ENCODE results near the gene CCDC154. TPM values are rescaled to one million over a fixed set of nuclear protein-coding genes. Genes with fewer than 3 reads are reported as not detected.

Gene CCDC154
- total and polyA plus RNA-seq, 5 experiments from 2014 or later: 14.0 to 15.5 TPM; not detected in 3

DNA sequence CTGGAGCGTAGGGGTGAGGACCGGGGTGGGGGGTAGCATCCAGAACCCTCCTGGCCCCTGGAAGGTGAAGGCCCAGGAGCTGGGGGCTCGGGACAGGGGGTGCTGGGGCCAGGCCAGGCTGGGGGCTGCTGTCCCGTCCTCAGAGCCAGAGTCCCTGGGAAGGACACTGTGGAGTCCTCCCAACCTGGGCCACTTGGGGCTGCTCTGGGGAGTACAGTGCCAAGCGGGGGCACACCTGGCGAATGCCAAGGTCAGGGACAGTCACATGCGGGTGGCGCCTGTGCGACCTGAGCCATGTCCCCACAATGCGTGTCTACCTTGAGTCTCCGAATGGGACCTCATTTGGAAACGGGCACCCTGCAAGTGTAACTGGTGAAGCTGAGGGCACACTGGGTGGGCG lies 14.7 kb downstream of the CCDC154 start:
- Mint-ChIP-seq H3K36me3 (no peaks in the 10 kb centered on the region), H3K4me3 (peak overlapping the region in 1 of 10 donors; percentile 45), H3K27me3 (no peaks in the 10 kb centered on the region), H3K9me3 (no peaks in the 10 kb centered on the region), H3K27ac (peak overlapping the region in 6 of 10 donors; percentile 2 to 72 (median 31)), H3K4me1 (peaks cover 0 to 7% (median 4%) of the 10 kb centered on the region in 4 donors)
- POLR2A ChIA-PET: interaction anchor here (0.5 to 5.4 kb wide), 4 partner anchors 8 to 182 kb away, joined by 3 to 64 read pairs (median 4); partner anchors contain the start of genes CRAMP1, IFT140, TMEM204 and UQCC4
- no peak for DNase-seq
- ATAC-seq: no peak

DNA sequence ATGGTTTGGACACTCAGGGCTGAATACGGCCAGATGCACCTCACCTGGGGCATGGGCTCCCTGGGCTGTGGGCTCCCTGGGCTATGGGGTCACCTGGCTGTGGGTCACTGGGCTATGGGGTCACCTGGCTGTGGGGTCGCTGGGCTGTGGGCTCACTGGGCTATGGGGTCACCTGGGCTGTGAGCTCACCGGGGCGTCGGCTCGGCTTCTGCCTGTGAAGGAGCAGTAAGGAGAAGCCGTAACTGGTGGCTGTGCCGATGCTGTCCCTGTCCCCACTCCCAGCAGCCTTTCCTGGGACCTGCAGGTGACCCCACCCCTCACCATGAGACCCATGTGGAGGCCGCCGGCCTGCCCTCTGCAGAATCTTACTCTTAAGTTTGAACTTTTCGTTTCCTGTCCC lies 15.3 kb downstream of the CCDC154 start:
- Mint-ChIP-seq H3K36me3 (no peaks in the 10 kb centered on the region), H3K4me1 (peaks cover 0 to 7% (median 4%) of the 10 kb centered on the region in 4 donors), H3K27me3 (no peaks in the 10 kb centered on the region), H3K4me3 (no peak overlapping the region), H3K27ac (peak overlapping the region in 2 of 10 donors; percentile 9 to 56), H3K9me3 (no peaks in the 10 kb centered on the region)
- no peak for DNase-seq
- POLR2A ChIA-PET: interaction anchor here (0.5 to 1.5 kb wide), 2 partner anchors 29 to 104 kb away, joined by 3 to 4 read pairs; partner anchors contain the start of gene TMEM204
- no peak for ATAC-seq

DNA sequence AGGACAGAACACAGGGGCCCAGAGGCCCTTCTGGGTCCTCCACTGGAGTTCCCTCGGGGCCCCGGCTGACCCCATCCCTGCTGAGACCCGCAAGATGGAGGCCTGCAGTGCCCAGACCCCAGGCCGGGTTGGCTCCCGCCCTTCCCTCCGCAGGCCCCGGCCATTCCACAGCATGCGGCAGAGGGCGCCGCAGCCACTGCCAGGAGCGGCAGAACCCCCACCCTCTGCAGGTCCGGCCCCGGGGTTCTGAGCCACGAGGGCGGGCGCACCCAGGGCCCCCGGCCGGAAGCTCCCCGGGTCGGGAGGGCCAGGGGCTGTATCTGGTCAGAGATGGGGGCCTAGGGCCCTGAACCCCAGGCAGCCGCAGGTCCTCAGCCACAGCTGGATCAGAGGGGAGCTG lies 15.8 kb downstream of the CCDC154 start:
- POLR2A ChIA-PET: no interaction called here
- Mint-ChIP-seq H3K27ac (peak overlapping the region in 2 of 10 donors; percentile 47 to 56), H3K4me3 (no peak overlapping the region), H3K27me3 (no peaks in the 10 kb centered on the region), H3K36me3 (no peaks in the 10 kb centered on the region), H3K9me3 (no peaks in the 10 kb centered on the region), H3K4me1 (peaks cover 0 to 7% (median 4%) of the 10 kb centered on the region in 4 donors)
- DNase-seq: peak in 7 of 10 donors; percentile 12 to 48 (median 40)
- peak; percentile 71 to 76 for ATAC-seq

DNA sequence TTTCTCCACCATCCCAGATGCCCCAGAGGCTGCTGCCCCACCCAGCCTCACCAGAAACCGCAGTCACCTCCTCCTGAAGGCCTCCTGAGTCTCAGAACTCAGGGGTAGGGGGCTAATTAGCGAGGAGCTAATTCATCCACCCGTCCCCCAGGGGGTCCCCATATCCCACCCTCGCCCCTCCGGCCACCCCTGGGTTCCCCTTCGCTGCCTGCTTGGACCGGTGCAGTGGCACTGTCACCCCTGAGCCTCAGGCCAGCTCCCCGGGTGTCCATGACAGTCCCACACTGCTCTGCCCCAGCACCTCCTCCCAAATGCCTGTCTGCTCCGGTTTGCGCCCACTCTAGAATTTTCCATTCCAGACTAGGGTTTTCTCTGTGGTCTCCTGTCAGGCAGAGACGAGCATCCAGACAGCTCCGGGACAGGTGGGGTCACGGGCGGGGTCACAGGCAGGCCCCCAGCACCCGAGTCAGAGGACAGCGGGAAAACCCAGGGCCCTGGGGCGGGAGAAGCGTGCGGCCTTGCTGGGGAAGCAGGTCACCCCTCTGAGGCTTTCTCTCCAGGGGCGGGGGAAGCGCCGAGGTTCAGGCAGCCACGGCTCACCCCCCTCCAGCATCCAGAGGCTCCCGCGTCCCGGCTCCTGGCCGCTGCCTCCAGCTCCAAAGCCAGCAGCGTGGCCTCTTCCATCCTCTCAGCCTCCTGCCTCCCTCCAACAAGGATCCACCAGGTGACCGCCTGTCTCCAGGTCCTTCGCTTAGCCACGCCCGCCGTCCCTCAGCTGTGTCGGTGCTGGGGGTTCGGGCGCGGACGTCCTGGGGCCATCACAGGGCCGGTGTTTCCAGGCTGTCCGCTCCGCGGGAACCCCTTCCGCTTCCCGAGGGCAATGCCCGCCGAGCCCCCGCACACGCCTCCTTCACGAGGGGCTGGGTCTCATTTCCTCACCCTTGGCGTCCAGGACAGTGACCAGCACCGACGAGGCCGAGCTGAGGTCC lies 16.6 kb downstream of the CCDC154 start:
- DNase-seq (no peak), ATAC-seq (no peak)
- Mint-ChIP-seq H3K9me3 (no peaks in the 10 kb centered on the region), H3K4me1 (peaks cover 0 to 7% (median 4%) of the 10 kb centered on the region in 4 donors), H3K27me3 (no peaks in the 10 kb centered on the region), H3K27ac (peak overlapping the region in 2 of 10 donors; percentile 47 to 56), H3K36me3 (no peaks in the 10 kb centered on the region), H3K4me3 (peak overlapping the region in 1 of 10 donors; percentile 11)
- POLR2A ChIA-PET: interaction anchor here (1.3 kb wide), 1 partner anchor 13 kb away, joined by 4 read pairs; the partner anchor contains the start of gene UNKL

DNA sequence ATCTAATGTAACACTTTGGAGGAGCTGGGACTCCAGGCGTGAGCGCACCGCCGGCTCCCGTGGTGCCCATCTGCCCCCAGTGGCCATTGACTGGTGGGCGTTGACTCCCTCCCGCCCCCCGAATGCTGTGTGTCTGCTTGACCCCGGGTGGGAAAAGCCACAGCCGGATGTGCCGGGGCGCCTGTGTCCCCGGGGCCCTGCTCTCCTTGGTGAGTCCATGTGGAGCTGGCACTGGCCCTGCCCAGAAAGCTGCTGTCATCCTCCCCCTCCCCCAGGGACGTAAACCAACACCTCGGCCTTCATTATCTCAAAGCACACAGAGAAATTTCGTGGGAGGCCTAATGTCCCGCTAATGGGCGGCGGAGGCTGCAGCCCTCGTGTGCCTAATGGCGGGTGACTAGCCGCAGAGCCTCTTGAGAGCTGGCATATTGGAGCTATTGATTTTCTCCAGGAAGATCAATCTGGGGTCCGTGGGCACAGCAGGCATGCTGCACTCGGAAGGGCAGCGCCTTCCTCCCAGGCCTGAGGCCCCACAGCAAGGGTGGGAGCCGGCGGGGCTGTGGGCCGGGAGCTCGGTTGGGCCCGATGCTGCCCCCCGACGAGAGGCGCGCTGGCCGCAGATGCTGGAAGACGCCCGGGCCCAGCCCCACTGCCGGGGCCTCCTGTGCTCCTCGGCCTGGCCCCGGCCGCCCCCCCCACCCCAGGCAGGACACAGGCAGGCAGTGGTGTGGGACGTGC lies 17.5 kb downstream of the CCDC154 start:
- DNase-seq: no peak
- POLR2A ChIA-PET: interaction anchor here (1.3 kb wide), 1 partner anchor 12 kb away, joined by 4 read pairs; the partner anchor contains the start of gene UNKL
- Mint-ChIP-seq H3K4me1 (peaks cover 1 to 6% (median 2%) of the 10 kb centered on the region in 4 donors), H3K36me3 (no peaks in the 10 kb centered on the region), H3K9me3 (no peaks in the 10 kb centered on the region), H3K4me3 (no peak overlapping the region), H3K27me3 (no peaks in the 10 kb centered on the region), H3K27ac (peak overlapping the region in 1 of 10 donors; percentile 39)
- ATAC-seq: no peak

DNA sequence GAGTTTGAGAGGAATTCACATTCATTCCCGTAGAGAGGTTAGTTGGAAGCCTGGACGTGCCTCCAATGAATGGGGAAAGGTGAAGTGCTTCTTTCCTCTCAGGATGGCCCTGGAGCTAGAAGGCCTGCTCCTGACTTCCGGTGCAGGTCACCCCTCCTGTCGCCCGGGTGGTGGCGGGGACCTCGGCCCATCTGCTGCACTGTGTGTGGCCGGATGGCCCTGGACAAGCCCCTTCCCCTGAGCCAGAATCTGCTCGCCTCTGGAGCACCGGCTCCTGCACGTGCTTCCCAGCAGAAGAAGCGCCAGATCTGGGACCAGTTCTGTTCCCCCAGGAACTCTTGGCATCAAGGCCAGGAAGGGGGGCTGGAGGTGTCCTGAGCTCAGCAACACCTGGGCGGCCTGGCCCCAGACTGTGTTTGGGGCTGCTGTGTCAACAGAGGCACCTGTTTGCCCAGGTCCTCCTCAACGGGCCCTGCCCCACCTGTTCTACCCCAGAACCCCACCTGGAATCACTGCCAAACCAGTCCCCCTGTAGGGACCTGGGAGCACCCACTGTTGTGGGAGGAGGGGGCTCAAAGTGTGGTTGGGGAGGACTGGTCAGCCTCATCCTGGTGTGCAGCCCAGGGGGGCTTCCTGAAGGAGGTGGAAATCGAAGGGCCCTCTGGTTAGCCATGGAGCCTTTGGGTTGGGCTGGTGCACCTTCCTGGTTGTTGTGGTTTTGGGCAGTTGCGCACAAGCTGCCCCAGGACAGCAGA lies 18.6 kb downstream of the CCDC154 start:
- ATAC-seq: no peak
- DNase-seq: no peak
- H3K27me3 Mint-ChIP-seq: no peaks in the 10 kb centered on the region
- no peaks in the 10 kb centered on the region for H3K9me3 Mint-ChIP-seq
- H3K4me1 Mint-ChIP-seq: peaks cover 2 to 15% (median 7%) of the 10 kb centered on the region in 4 donors
- POLR2A ChIA-PET: interaction anchor here (0.6 to 1.2 kb wide), 5 partner anchors 13 to 682 kb away, joined by 3 to 9 read pairs (median 4); partner anchors contain the start of gene NUBP2
- no peak overlapping the region for H3K4me3 Mint-ChIP-seq
- peak overlapping the region in 2 of 10 donors; percentile 47 to 68 for H3K27ac Mint-ChIP-seq
- H3K36me3 Mint-ChIP-seq: no peaks in the 10 kb centered on the region

DNA sequence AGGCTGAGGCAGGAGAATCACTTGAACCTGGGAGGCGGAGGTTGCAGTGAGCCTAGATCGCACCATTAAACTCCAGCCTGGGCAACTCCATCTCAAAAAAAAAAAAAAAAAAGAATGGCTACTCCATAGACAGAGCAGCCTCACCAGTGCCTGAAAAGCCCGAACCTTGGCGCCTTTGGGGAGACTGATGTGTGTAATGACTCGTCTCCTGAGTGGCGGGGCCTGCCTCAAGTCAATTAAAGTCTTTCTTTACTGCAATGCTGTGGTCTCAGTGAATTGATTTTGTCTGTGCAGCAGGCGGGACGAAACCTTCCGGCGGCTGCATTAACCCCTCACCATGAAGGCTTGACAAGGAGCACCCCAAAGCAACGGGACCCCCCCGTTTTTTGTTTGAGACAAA lies 20.3 kb downstream of the CCDC154 start:
- POLR2A ChIA-PET: no interaction called here
- no peak overlapping the region for H3K4me3 Mint-ChIP-seq
- ATAC-seq (no peak), DNase-seq (no peak)
- peaks cover 0 to 2% (median 0%) of the 10 kb centered on the region in 3 donors for H3K36me3 Mint-ChIP-seq
- peaks cover 0 to 21% (median 18%) of the 10 kb centered on the region in 4 donors for H3K4me1 Mint-ChIP-seq
- H3K9me3 Mint-ChIP-seq: no peaks in the 10 kb centered on the region
- H3K27ac Mint-ChIP-seq: peak overlapping the region in 2 of 10 donors; percentile 19 to 66
- no peaks in the 10 kb centered on the region for H3K27me3 Mint-ChIP-seq

DNA sequence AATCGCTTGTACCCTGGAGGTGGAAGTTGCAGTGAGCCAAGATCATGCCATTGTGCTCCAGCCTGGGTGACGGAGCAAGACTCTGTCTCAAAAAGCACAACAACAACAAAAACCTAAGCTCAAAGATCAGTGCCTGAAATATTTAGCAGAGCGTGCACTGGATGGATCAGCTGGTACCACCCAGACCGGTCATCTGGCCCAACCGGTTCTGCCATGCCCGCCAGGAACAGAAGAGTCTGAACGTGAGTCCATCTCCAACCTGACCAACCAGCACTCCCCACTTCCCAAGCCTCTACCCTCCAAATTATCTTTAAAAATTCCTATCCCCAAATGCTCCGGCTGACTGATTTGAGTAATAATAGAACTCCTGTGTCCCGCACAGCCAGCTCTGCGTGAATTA lies 22.3 kb downstream of the CCDC154 start:
- no peaks in the 10 kb centered on the region for H3K9me3 Mint-ChIP-seq
- DNase-seq (no peak), ATAC-seq (no peak)
- peak overlapping the region in 9 of 10 donors; percentile 39 to 91 (median 63) for H3K4me3 Mint-ChIP-seq
- peak overlapping the region; percentile 93 to 99 (median 97) for H3K27ac Mint-ChIP-seq
- H3K4me1 Mint-ChIP-seq: peaks cover 1 to 29% (median 19%) of the 10 kb centered on the region in 4 donors
- H3K27me3 Mint-ChIP-seq: no peaks in the 10 kb centered on the region
- H3K36me3 Mint-ChIP-seq: peaks cover 0 to 2% (median 0%) of the 10 kb centered on the region in 3 donors
- POLR2A ChIA-PET: interaction anchor here (1.3 to 4.2 kb wide), 6 partner anchors 10 to 347 kb away, joined by 3 to 64 read pairs (median 14); partner anchors contain the start of genes IFT140, PERCC1 and TMEM204

DNA sequence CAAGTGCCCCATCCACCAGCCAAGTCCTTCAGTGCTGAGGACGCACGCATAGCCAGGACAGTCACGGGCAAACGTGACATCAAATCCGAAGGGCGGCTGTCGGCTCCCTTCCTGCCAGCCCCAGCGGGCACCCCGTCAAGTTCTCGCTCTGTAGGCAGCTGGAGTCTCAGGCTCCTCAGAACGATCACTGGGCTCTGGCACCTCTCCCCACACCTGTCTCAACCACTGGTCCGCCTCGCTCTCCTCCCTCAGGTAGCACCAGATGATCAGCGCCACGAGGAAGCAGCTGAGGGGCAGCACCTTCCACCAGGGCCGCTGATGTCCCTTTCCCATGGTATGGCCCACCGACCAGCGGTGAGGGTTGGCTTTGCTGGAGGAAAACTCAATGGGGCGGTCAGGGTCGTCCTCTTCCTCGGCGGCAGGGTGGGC lies 24.2 kb downstream of the CCDC154 start:
- ATAC-seq: no peak
- POLR2A ChIA-PET: interaction anchor here (0.5 to 4.2 kb wide), 22 partner anchors 12 to 1067 kb away, joined by 3 to 64 read pairs (median 4); partner anchors contain the start of genes AXIN1, IFT140, JPT2 and MAPK8IP3
- DNase-seq: no peak

DNA sequence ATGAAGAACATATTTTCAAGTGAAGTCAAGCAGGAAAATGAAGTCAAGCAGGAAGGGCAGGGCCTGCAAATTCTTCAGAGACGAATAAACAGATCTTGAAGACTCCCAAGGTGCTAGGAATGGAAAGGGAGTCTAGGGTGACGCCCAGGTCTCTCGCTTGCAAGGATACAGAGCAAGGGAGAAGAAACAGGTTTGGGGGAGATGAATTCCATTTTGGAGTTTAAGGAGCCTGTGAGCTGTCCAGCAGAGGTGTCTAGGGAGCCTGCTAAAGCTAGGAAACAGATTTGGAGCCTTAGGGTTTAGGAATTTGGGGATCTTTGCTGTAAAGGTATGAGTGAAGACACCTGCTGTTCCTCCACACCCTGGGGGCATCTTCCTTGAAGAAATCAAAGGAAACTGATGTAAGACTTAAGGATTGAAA lies 27.8 kb downstream of the CCDC154 start:
- no peak for DNase-seq
- Mint-ChIP-seq H3K27me3 (no peaks in the 10 kb centered on the region), H3K4me1 (peaks cover 3 to 46% (median 32%) of the 10 kb centered on the region in 4 donors), H3K9me3 (no peaks in the 10 kb centered on the region), H3K27ac (peak overlapping the region in 9 of 10 donors; percentile 41 to 81 (median 70)), H3K36me3 (peaks cover 0 to 10% (median 2%) of the 10 kb centered on the region in 3 donors), H3K4me3 (peak overlapping the region in 4 of 10 donors; percentile 22 to 79 (median 48))
- no peak for ATAC-seq
- POLR2A ChIA-PET: interaction anchor here (0.6 to 1.1 kb wide), 3 partner anchors 9 to 628 kb away, joined by 3 to 8 read pairs (median 5); partner anchors contain the start of genes CHTF18, NUBP2 and SPSB3

More for the DNA sequence above, 24.2 kb downstream of the CCDC154 start:
- peak overlapping the region in 9 of 10 donors; percentile 84 to 98 (median 95) for H3K27ac Mint-ChIP-seq
- H3K4me1 Mint-ChIP-seq: peaks cover 1 to 33% (median 22%) of the 10 kb centered on the region in 4 donors
- H3K4me3 Mint-ChIP-seq: peak overlapping the region; percentile 70 to 95 (median 92)
- H3K9me3 Mint-ChIP-seq: no peaks in the 10 kb centered on the region
- H3K36me3 Mint-ChIP-seq: peaks cover 0 to 2% (median 0%) of the 10 kb centered on the region in 3 donors
- no peaks in the 10 kb centered on the region for H3K27me3 Mint-ChIP-seq

Measured in naive thymus-derived CD8-positive, alpha-beta T cell (primary cell).